Testis (tissue), 3 donors: Measurements from ENCODE around the gene RBM20. TPM values are rescaled to one million over a fixed set of nuclear protein-coding genes. Genes with fewer than 3 reads are reported as not detected.

ENCODE experiments used
- DNase-seq: peaks from one replicate; pipeline ENCODE4 v3.0.0-alpha.2; 2019
- H3K27ac ChIP-seq, 2 donors: fragments of 200-600 bp; sonication (generic); one replicate each; pipeline ENCODE4 v1.5.1; 2019
- H3K27me3 ChIP-seq: fragments of 200-600 bp; sonication (generic); one replicate; pipeline ENCODE4 v1.5.1; 2019
- H3K36me3 ChIP-seq: fragments of 200-600 bp; sonication (generic); one replicate; pipeline ENCODE4 v1.5.1; 2017; ENCODE audit warnings: low read depth; ENCODE audit errors: missing control alignments
- H3K4me1 ChIP-seq: fragments of 200-600 bp; sonication (generic); one replicate; pipeline ENCODE4 v1.5.1; 2019
- H3K4me3 ChIP-seq, 2 donors: fragments of 200-600 bp; sonication (generic); one replicate each; pipeline ENCODE4 v1.5.1; 2017 to 2019
- H3K9me3 ChIP-seq: fragments of 200-600 bp; sonication (generic); one replicate; pipeline ENCODE4 v1.5.1; 2017
- POLR2A ChIP-seq: fragments of 450-650 bp; IDR thresholded peaks from one replicate; pipeline ENCODE4 v1.6.1; 2017; ENCODE audit warnings: antibody characterized with exemption, mild to moderate bottlenecking, moderate library complexity
- WGBS, 2 donors: methylation state at CpG; one replicate each; pipeline ENCODE4 v1.1.5; 2018; 5-methylcytosine and 5-hydroxymethylcytosine counted together
- intact Hi-C: fragments of 100-400 bp; cut with DNase I; formaldehyde crosslinking; loops from one replicate; pipeline ENCODE4 v1.15.1; 2023; ENCODE audit warnings: low total_unique reads
- polyA plus RNA-seq: library from polyadenylated mRNA; stranded (reverse); fragments of 350-450 nt; fragmentation: Illumina TruSeq; extraction: RNeasy Lipid Tissue Mini Kit (QIAGEN cat#74804); gene quantifications from one replicate; pipeline ENCODE4 v1.2.3, GENCODE V29; 2014; ENCODE audit warnings: low read depth, low replicate concordance; ENCODE audit not compliant: insufficient read depth
- total RNA-seq, 2 donors: library from RNA; depleted of rRNA; stranded (reverse); fragments of >200 nt; gene quantifications; one replicate each; pipeline ENCODE4 v1.2.3, GENCODE V29; 2016
- TF ChIP-seq, protein P1 (sequence below), 3 experiments: fragments of 450-650 bp in 2 of 3; fragments of 200-600 bp in 1 of 3; sonication (generic) in 1 of 3; IDR thresholded peaks; one replicate each; pipeline ENCODE4 v1.5.1; 2016 to 2019; ENCODE audit warnings: antibody characterized with exemption in 3 of 3, mild to moderate bottlenecking in 2 of 3, moderate library complexity in 1 of 3

The RBM20 gene
- total and polyA plus RNA-seq, 3 donors from 2014 or later: 1.7 to 5.3 (median 3.1) TPM

DNA sequence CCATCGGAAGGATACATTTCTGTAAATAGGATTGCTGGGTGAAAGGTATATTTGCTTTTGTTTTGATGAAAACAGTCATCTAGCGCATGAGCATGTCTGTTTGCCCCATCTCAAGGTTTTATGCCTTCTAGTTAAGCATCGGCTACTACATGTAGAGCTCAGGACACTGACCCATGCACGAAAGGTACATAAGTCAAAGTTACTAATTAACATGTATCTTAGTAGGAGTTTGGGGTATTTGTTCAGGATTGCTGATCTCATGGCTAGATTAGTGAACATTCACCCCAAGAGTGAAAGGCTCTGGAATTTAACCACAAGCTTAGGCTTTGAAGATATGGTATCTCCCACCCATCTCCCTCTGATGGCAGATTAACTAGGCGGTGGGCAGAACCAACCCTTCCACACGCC is 91.5 kb downstream of the RBM20 start:
- Histone ChIP-seq H3K27ac (no peak overlapping the region), H3K9me3 (no peaks in the 10 kb centered on the region), H3K4me1 (peaks cover 7% of the 10 kb centered on the region), H3K36me3 (no peaks in the 10 kb centered on the region), H3K4me3 (no peak overlapping the region), H3K27me3 (no peaks in the 10 kb centered on the region)
- no peak for DNase-seq
- no peak for TF ChIP-seq POLR2A
- TF ChIP-seq, protein P1, sequence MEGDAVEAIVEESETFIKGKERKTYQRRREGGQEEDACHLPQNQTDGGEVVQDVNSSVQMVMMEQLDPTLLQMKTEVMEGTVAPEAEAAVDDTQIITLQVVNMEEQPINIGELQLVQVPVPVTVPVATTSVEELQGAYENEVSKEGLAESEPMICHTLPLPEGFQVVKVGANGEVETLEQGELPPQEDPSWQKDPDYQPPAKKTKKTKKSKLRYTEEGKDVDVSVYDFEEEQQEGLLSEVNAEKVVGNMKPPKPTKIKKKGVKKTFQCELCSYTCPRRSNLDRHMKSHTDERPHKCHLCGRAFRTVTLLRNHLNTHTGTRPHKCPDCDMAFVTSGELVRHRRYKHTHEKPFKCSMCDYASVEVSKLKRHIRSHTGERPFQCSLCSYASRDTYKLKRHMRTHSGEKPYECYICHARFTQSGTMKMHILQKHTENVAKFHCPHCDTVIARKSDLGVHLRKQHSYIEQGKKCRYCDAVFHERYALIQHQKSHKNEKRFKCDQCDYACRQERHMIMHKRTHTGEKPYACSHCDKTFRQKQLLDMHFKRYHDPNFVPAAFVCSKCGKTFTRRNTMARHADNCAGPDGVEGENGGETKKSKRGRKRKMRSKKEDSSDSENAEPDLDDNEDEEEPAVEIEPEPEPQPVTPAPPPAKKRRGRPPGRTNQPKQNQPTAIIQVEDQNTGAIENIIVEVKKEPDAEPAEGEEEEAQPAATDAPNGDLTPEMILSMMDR (IDR thresholded peaks at IDR 0.05): no peak
- WGBS, 2 donors: 91 to 93% methylated on average over 6 of the region's 6 CpGs
- intact Hi-C loops: no loop called here

DNA sequence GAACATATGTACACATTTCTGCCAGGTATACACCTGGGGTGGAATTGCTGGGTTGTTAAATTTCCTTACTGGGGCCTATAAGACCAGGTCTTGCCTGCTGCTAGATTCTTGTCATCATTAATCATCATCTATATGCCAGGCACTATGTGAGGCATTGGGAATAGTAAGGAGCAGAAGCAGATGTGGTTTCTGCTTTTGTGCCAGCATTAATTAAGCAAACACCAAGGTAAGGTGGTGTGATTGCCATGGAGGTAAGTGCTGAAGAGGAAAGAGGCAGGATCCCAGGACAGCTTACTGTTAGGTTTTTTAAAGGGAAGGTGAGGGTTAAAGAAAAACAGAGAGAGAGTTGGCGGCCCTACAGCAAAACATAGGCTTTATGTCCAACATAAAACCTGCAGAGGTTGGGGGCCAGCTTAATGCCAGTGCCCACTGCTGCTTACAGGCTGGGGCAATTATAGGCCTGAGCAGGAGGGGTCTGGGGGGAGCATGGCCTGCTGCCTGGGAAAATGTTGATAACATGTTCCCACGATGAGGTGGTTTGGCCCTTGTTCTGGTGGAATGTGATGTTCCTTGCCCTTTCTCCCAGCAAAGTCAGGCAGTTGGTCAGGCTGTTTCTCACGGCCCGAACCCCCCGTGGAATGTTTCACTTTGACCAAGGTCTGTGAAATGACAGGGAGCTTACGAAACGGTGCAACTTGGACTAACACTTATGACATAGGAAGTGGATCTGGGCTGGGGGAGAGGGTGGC is 93.9 kb downstream of the RBM20 start:
- intact Hi-C loops: no loop called here
- H3K9me3 ChIP-seq: no peaks in the 10 kb centered on the region
- H3K27me3 ChIP-seq: no peaks in the 10 kb centered on the region
- H3K27ac ChIP-seq: peak overlapping the region in 1 of 2 donors; percentile 21
- DNase-seq: no peak
- no peaks in the 10 kb centered on the region for H3K36me3 ChIP-seq
- peaks cover 13% of the 10 kb centered on the region for H3K4me1 ChIP-seq
- WGBS, 2 donors: 29 to 40% methylated on average over 7 of the region's 7 CpGs
- TF ChIP-seq, protein P1 (IDR thresholded peaks at IDR 0.05): no peak
- no peak for TF ChIP-seq POLR2A
- no peak overlapping the region for H3K4me3 ChIP-seq

DNA sequence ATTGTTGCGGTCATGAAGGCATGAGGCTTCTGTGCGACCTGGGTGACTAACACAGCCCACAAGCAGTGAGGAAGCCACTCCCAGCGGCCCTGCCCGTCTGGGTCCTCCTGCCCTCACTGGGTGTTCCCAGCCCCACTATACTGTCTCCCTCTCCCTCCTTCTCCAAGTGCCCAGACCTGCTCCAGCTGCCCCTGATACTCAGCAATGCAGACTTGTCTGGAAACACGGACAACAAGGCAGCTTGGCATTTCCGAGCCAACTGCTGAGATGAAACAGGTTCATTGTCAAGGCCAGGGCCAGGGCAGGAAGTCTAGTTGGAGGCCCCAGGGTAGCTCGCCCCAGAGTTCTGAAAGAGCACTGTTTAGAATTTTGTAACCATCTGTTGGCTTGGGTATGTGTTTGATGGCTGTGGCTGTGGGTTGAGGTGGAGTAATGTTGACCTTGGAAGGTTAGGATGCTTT is 95.7 kb downstream of the RBM20 start:
- 66 to 75% methylated on average over 7 of the region's 7 CpGs for WGBS, 2 donors
- intact Hi-C loops: no loop called here
- no peaks in the 10 kb centered on the region for H3K9me3 ChIP-seq
- TF ChIP-seq, protein P1 (IDR thresholded peaks at IDR 0.05): no peak
- TF ChIP-seq POLR2A: no peak
- H3K27ac ChIP-seq: no peak overlapping the region
- peaks cover 13% of the 10 kb centered on the region for H3K4me1 ChIP-seq
- no peaks in the 10 kb centered on the region for H3K27me3 ChIP-seq
- no peak overlapping the region for H3K4me3 ChIP-seq
- H3K36me3 ChIP-seq: no peaks in the 10 kb centered on the region
- DNase-seq: no peak

DNA sequence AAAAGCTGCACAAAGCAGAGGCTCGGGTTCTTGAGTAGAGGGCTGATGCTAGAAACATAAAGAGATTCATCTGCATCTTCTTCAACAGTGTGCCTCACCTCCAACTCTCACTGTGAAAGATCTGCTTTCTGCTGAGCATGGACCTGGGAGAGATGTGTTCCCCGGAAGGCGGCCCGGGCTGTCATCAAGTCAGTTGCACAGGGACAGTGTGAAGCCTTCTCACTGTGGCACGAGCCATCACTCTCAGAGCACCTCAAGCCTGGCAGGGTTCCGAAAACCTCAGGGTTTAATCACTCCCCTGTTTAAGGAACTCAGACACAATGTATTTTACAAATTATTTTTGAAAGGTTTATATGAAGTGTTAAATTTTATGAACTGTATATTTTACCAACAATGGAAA is 98.7 kb downstream of the RBM20 start:
- no peak for TF ChIP-seq POLR2A
- TF ChIP-seq, protein P1 (IDR thresholded peaks at IDR 0.05): no peak
- Histone ChIP-seq H3K36me3 (no peaks in the 10 kb centered on the region), H3K27me3 (no peaks in the 10 kb centered on the region), H3K9me3 (no peaks in the 10 kb centered on the region), H3K27ac (no peak overlapping the region), H3K4me3 (no peak overlapping the region), H3K4me1 (peaks cover 14% of the 10 kb centered on the region)
- 91 to 94% methylated on average over 6 of the region's 6 CpGs for WGBS, 2 donors
- intact Hi-C loops: no loop called here
- no peak for DNase-seq

DNA sequence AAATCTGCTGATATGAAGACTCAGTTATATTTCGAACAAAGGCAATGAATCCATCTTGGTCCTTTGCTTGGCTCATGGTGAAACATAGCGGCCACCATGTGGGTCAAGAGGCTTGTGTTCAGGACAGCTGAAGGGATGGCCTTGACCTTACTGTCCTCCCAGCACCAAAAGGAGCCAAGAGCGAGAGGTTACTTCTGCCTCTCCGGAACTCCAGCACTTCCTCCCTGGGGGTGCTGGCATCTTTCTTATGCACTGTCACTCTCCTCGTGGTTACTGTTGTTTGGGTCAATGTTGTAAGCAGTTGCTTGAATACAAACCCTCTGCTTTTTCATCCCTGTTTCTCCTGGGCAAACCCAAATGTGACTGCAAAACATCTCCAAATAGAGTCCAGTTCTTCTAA is 100.6 kb downstream of the RBM20 start:
- Histone ChIP-seq H3K27ac (no peak overlapping the region), H3K9me3 (no peaks in the 10 kb centered on the region), H3K27me3 (no peaks in the 10 kb centered on the region), H3K4me3 (no peak overlapping the region), H3K4me1 (peaks cover 9% of the 10 kb centered on the region), H3K36me3 (no peaks in the 10 kb centered on the region)
- intact Hi-C loops: no loop called here
- no peak for DNase-seq
- no peak for TF ChIP-seq POLR2A
- TF ChIP-seq, protein P1 (IDR thresholded peaks at IDR 0.05): no peak
- 47 to 55% methylated on average over 5 of the region's 5 CpGs for WGBS, 2 donors
